NB4 (cell line): ENCODE data around the gene ETV6.

Experiments
- DNase-seq: peaks from one replicate; pipeline ENCODE4 v3.0.0; 2010; ENCODE audit warnings: low read depth
- H3K4me3 ChIP-seq: one replicate; pipeline ENCODE4 v1.5.1; 2011; ENCODE audit warnings: mild to moderate bottlenecking, low read depth, low read length, moderate library complexity
- CTCF ChIP-seq: IDR thresholded peaks from one replicate; pipeline ENCODE4 v1.5.1; 2012; ENCODE audit warnings: low read depth, low read length
- MAX ChIP-seq: IDR thresholded peaks from 2 replicates; pipeline ENCODE4 v1.6.1; 2011; ENCODE audit warnings: low read depth, low read length
- MYC ChIP-seq: IDR thresholded peaks from 2 replicates; pipeline ENCODE4 v1.6.1; 2011; ENCODE audit warnings: low read depth, low read length
- POLR2A ChIP-seq: IDR thresholded peaks from 2 replicates; pipeline ENCODE4 v1.6.1; 2011; ENCODE audit warnings: mild to moderate bottlenecking; ENCODE audit not compliant: insufficient read length; ENCODE audit errors: extremely low read depth

ETV6 gene

GRCh38 chr12:11685316-11685715 is 35.8 kb downstream of the ETV6 start:
- H3K4me3 ChIP-seq = no peak overlapping the region
- DNase-seq = no peak
- TF ChIP-seq MYC = no peak
- TF ChIP-seq CTCF = no peak
- no peak for TF ChIP-seq POLR2A
- TF ChIP-seq MAX = no peak

- no peak for TF ChIP-seq POLR2A
- no peak for TF ChIP-seq CTCF
- TF ChIP-seq MYC = no peak
- no peak for TF ChIP-seq MAX
- H3K4me3 ChIP-seq = no peak overlapping the region
- no peak for DNase-seq
These were observed 36.2 kb downstream of the ETV6 start for GRCh38 chr12:11685716-11686115.

- no peak for TF ChIP-seq MAX
- no peak for TF ChIP-seq POLR2A
- no peak for TF ChIP-seq MYC
- no peak for TF ChIP-seq CTCF
- no peak for DNase-seq
- H3K4me3 ChIP-seq = no peak overlapping the region
These were observed 36.6 kb downstream of the ETV6 start for GRCh38 chr12:11686120-11686519.

GRCh38 chr12:11687528-11687927 is 38.1 kb downstream of the ETV6 start:
- no peak for DNase-seq
- no peak for TF ChIP-seq MAX
- no peak for TF ChIP-seq MYC
- no peak for TF ChIP-seq POLR2A
- no peak for TF ChIP-seq CTCF
- no peak overlapping the region for H3K4me3 ChIP-seq

GRCh38 chr12:11688379-11688778 is 38.9 kb downstream of the ETV6 start:
- no peak for DNase-seq
- TF ChIP-seq CTCF (no peak), POLR2A (no peak)
- H3K4me3 ChIP-seq = no peak overlapping the region

- no peak for DNase-seq
- H3K4me3 ChIP-seq = no peak overlapping the region
- TF ChIP-seq POLR2A (no peak), CTCF (no peak)
These were observed 39.4 kb downstream of the ETV6 start for GRCh38 chr12:11688831-11689230.
